Liver (tissue), 3 donors: ENCODE results near the gene ERN1.

Source experiments
- ATF3 ChIP-seq: IDR thresholded peaks from 2 replicates; pipeline ENCODE4 v1.6.1; 2016; ENCODE audit warnings: antibody characterized with exemption
- GABPA ChIP-seq, 2 donors: IDR thresholded peaks in 1 of 2; conservative IDR thresholded peaks in 1 of 2; 2 replicates each; pipeline ENCODE4 v1.6.1; 2016; ENCODE audit warnings: antibody characterized with exemption in 2 of 2, mild to moderate bottlenecking in 1 of 2, moderate library complexity in 1 of 2
- HNF4G ChIP-seq: IDR thresholded peaks from 2 replicates; pipeline ENCODE4 v1.6.1; 2016; ENCODE audit warnings: antibody characterized with exemption
- JUND ChIP-seq, 2 donors: IDR thresholded peaks; 2 replicates each; pipeline ENCODE4 v1.6.1; 2016; ENCODE audit warnings: antibody characterized with exemption in 2 of 2
- RAD21 ChIP-seq, 2 donors: IDR thresholded peaks; 2 replicates each; pipeline ENCODE4 v1.6.1; 2016; ENCODE audit warnings: antibody characterized with exemption in 2 of 2, mild to moderate bottlenecking in 2 of 2
- RXRA ChIP-seq, 2 donors: IDR thresholded peaks; 2 replicates each; pipeline ENCODE4 v1.6.1; 2017 to 2018; ENCODE audit warnings: antibody characterized with exemption in 2 of 2, mild to moderate bottlenecking in 1 of 2
- SP1 ChIP-seq: IDR thresholded peaks from 2 replicates; pipeline ENCODE4 v1.6.1; 2018; ENCODE audit warnings: antibody characterized with exemption, mild to moderate bottlenecking
- TAF1 ChIP-seq: conservative IDR thresholded peaks from 2 replicates; pipeline ENCODE4 v1.6.1; 2016; ENCODE audit warnings: antibody characterized with exemption, mild to moderate bottlenecking
- YY1 ChIP-seq: IDR thresholded peaks from 2 replicates; pipeline ENCODE4 v1.6.1; 2016; ENCODE audit warnings: antibody characterized with exemption, mild to moderate bottlenecking
- ZBTB33 ChIP-seq: IDR thresholded peaks from 2 replicates; pipeline ENCODE4 v1.6.1; 2016; ENCODE audit warnings: antibody characterized with exemption
- TF ChIP-seq, protein P1 (sequence below): fragments of 150-350 bp; IDR thresholded peaks from 2 replicates; pipeline ENCODE4 v1.5.1; 2017; ENCODE audit warnings: improper control_type of control experiment, low read depth, low read length; ENCODE audit not compliant: missing input control
- TF ChIP-seq, protein P2 (sequence below): IDR thresholded peaks from 2 replicates; pipeline ENCODE4 v1.6.1; 2016; ENCODE audit warnings: antibody characterized with exemption, mild to moderate bottlenecking
- donor health status: healthy.
- donor health status: healthy.

- TF ChIP-seq, protein P1, sequence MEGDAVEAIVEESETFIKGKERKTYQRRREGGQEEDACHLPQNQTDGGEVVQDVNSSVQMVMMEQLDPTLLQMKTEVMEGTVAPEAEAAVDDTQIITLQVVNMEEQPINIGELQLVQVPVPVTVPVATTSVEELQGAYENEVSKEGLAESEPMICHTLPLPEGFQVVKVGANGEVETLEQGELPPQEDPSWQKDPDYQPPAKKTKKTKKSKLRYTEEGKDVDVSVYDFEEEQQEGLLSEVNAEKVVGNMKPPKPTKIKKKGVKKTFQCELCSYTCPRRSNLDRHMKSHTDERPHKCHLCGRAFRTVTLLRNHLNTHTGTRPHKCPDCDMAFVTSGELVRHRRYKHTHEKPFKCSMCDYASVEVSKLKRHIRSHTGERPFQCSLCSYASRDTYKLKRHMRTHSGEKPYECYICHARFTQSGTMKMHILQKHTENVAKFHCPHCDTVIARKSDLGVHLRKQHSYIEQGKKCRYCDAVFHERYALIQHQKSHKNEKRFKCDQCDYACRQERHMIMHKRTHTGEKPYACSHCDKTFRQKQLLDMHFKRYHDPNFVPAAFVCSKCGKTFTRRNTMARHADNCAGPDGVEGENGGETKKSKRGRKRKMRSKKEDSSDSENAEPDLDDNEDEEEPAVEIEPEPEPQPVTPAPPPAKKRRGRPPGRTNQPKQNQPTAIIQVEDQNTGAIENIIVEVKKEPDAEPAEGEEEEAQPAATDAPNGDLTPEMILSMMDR = no peak
- TF ChIP-seq GABPA (IDR thresholded peaks at IDR 0.05 in 1 of 2, conservative IDR thresholded peaks at IDR 0.05 in 1 of 2) = no peak
- no peak for TF ChIP-seq RAD21 (IDR thresholded peaks at IDR 0.05)
- TF ChIP-seq RXRA (IDR thresholded peaks at IDR 0.05) = no peak
- no peak for TF ChIP-seq ZBTB33
- no peak for TF ChIP-seq SP1
- no peak for TF ChIP-seq TAF1
- TF ChIP-seq, protein P2, sequence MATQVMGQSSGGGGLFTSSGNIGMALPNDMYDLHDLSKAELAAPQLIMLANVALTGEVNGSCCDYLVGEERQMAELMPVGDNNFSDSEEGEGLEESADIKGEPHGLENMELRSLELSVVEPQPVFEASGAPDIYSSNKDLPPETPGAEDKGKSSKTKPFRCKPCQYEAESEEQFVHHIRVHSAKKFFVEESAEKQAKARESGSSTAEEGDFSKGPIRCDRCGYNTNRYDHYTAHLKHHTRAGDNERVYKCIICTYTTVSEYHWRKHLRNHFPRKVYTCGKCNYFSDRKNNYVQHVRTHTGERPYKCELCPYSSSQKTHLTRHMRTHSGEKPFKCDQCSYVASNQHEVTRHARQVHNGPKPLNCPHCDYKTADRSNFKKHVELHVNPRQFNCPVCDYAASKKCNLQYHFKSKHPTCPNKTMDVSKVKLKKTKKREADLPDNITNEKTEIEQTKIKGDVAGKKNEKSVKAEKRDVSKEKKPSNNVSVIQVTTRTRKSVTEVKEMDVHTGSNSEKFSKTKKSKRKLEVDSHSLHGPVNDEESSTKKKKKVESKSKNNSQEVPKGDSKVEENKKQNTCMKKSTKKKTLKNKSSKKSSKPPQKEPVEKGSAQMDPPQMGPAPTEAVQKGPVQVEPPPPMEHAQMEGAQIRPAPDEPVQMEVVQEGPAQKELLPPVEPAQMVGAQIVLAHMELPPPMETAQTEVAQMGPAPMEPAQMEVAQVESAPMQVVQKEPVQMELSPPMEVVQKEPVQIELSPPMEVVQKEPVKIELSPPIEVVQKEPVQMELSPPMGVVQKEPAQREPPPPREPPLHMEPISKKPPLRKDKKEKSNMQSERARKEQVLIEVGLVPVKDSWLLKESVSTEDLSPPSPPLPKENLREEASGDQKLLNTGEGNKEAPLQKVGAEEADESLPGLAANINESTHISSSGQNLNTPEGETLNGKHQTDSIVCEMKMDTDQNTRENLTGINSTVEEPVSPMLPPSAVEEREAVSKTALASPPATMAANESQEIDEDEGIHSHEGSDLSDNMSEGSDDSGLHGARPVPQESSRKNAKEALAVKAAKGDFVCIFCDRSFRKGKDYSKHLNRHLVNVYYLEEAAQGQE = no peak
- no peak for TF ChIP-seq YY1
- TF ChIP-seq ATF3 = no peak
- no peak for TF ChIP-seq HNF4G
- TF ChIP-seq JUND (IDR thresholded peaks at IDR 0.05) = no peak
These were observed 121.6 kb downstream of the ERN1 start for GRCh38 chr17:64008346-64008745.
